Left ventricle myocardium inferior (tissue), 1 donor: ENCODE measurements around the gene BAIAP2L2. TPM values are rescaled to one million over a fixed set of nuclear protein-coding genes. Genes with fewer than 3 reads are reported as not detected.

Source experiments
- DNase-seq: peaks from one replicate; pipeline ENCODE4 v3.0.0-alpha.2; 2020
- H3K27ac ChIP-seq: fragments of 200-600 bp; replicated peaks from 2 replicates; pipeline ENCODE4 v1.8.0; 2021
- H3K27me3 ChIP-seq: fragments of 200-600 bp; 2 replicates; pipeline ENCODE4 v1.8.0; 2021; ENCODE audit warnings: low read depth
- H3K36me3 ChIP-seq: fragments of 200-600 bp; 2 replicates; pipeline ENCODE4 v1.8.0; 2021
- H3K4me1 ChIP-seq: fragments of 200-600 bp; 2 replicates; pipeline ENCODE4 v1.8.0; 2021
- H3K4me3 ChIP-seq: fragments of 200-600 bp; 2 replicates; pipeline ENCODE4 v1.8.0; 2021; ENCODE audit warnings: mild to moderate bottlenecking, moderate library complexity
- H3K9me3 ChIP-seq: fragments of 200-600 bp; replicated peaks from 2 replicates; pipeline ENCODE4 v1.8.0; 2021
- intact Hi-C: fragments of 100-400 bp; cut with micrococcal nuclease; formaldehyde crosslinking; loops from one replicate; pipeline ENCODE4 v1.11.0; 2022
- total RNA-seq: library from RNA; stranded (reverse); fragmentation: NEBNext Ultra II Directional; extraction: Animal tissue kit (Norgen Biotek cat#: 25700); gene quantifications from one replicate; pipeline ENCODE4 v1.2.1, GENCODE V29; 2021
- TF ChIP-seq, protein P1 (sequence below): fragments of 200-600 bp; IDR thresholded peaks from 2 replicates; pipeline ENCODE4 v1.8.0; 2021; ENCODE audit warnings: antibody characterized with exemption, mild to moderate bottlenecking, borderline replicate concordance
- donor health status: DM: no; HTN: yes; CAD: no; lungs with severe emphysema.

The BAIAP2L2 gene
- total RNA-seq, 1 donor from 2014 or later: 0.16 TPM

DNA sequence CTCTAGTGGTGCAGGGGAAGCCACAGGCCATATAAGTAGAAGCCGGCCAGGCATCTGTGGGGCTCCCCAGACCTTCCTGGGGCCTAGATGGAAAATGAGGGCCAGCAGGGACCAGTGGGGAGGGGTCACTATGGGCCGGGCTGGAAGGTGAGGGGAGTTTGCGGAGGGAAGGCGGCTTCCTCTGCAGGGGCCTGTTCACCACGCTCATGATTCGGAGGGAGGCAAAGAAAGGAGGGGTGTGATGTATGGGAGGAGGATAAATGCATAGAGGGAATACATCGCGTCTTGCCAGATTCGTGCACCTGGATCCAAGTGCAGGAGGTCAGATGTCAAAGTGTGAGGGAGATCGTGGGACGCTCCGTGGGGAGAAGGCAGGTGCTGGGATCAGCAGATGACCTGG lies 33.4 kb downstream of the BAIAP2L2 start:
- peaks cover 32% of the 10 kb centered on the region for H3K36me3 ChIP-seq
- H3K4me1 ChIP-seq: peaks cover 14% of the 10 kb centered on the region
- no peak for DNase-seq
- intact Hi-C loops: no loop called here
- TF ChIP-seq, protein P1, sequence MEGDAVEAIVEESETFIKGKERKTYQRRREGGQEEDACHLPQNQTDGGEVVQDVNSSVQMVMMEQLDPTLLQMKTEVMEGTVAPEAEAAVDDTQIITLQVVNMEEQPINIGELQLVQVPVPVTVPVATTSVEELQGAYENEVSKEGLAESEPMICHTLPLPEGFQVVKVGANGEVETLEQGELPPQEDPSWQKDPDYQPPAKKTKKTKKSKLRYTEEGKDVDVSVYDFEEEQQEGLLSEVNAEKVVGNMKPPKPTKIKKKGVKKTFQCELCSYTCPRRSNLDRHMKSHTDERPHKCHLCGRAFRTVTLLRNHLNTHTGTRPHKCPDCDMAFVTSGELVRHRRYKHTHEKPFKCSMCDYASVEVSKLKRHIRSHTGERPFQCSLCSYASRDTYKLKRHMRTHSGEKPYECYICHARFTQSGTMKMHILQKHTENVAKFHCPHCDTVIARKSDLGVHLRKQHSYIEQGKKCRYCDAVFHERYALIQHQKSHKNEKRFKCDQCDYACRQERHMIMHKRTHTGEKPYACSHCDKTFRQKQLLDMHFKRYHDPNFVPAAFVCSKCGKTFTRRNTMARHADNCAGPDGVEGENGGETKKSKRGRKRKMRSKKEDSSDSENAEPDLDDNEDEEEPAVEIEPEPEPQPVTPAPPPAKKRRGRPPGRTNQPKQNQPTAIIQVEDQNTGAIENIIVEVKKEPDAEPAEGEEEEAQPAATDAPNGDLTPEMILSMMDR: no peak
- no peak overlapping the region for H3K27ac ChIP-seq
- no peak overlapping the region for H3K4me3 ChIP-seq
- H3K27me3 ChIP-seq: peaks cover 7% of the 10 kb centered on the region
- no peaks in the 10 kb centered on the region for H3K9me3 ChIP-seq

DNA sequence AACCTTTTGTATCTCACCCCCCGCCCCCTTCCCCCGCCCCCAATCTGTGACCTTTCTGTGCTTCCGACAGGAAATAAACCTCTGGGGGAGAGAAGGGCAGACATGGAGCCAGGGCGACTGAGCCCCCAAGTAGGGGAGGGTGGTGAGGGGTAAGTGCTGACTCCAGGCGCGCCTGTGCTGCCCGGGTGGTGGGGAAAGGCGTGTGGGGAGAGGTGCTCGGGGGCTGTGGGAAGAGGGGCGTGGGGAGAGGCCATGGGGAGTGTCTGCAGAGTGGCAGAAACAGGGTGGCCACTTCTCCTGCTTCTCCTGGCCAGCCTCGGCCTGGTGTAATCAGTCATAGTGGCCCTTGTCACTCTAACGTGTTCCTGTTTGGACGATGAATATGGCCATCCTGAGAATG lies 34.5 kb downstream of the BAIAP2L2 start:
- H3K27ac ChIP-seq: no peak overlapping the region
- no peak overlapping the region for H3K4me3 ChIP-seq
- TF ChIP-seq, protein P1: no peak
- H3K36me3 ChIP-seq: peaks cover 43% of the 10 kb centered on the region
- peaks cover 12% of the 10 kb centered on the region for H3K4me1 ChIP-seq
- intact Hi-C loops: no loop called here
- DNase-seq: no peak
- no peaks in the 10 kb centered on the region for H3K9me3 ChIP-seq
- no peaks in the 10 kb centered on the region for H3K27me3 ChIP-seq

DNA sequence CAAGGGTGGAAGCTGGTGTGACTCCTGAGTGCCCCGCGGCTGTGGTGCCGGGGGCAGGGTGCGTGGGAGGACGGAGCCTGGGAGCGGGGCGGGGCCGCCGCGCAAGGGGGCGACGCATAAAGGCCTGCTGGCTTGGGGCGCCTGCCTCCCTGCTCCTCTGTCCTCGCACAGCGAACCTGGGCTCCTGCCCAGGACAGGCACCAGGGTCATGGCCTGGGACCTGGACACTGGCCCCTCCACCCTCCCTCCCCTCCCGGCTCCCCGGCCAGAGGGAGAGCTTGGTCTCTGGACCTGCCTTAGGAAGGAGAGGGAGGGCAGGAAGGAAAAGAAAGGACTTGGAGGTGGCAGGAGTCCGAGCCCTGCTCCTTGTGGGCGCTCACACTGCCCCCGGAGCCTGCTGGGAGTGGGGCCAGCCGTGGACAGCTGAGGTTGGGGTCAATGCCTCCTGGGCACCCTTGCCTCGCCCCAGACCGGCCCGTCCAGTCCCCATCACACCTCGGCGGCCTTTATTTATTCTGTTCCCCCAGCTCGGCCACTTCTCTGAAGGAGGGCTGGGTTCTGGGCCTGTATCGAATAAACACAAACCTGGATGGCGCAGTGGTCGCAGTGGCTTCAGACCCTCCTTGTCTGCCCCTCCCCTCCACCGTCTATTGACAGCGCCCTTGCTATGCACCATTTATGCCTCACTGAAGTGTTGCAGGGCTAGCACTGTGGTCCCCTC lies 35.2 kb downstream of the BAIAP2L2 start:
- H3K36me3 ChIP-seq: peaks cover 44% of the 10 kb centered on the region
- intact Hi-C loops: no loop called here

DNA sequence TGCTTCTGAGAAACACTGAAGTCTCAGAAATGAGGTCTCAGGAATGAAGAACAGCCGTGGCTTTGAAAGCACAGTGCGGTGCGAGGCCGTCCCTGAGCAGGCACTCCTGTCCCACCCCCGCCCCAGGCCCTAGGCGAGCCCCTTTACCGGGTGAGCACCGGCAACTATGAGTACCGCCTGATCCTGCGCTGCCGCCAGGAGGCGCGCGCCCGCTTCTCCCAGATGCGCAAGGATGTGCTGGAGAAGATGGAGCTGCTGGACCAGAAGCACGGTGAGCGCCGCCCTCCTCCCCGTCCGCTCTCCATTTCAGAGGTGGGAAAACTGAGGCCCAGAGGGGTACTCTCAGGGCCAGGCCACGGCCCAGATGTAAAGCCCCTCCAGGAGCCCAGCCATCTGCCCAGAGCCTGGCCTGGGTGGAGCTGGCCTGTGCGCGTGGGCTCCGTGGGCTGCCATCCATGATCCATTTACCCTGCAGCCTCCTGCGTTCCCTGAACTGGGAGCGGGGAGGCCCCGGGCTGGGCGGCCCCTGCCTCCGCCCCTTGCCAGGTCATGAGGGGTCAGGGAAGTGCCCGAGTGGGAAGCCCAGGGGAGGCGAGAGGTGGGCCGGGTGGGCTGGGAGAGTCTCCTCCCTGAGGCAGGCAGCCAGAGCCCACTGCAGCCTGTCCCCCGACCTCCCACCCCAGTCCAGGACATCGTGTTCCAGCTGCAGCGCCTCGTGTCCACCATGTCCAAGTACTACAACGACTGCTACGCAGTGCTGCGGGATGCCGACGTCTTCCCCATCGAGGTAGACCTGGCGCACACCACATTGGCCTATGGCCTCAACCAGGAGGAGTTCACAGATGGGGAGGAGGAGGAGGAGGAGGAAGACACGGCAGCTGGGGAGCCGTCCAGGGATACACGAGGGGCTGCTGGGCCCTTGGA lies 36.0 kb downstream of the BAIAP2L2 start:
- H3K27ac ChIP-seq: no peak overlapping the region
- H3K4me1 ChIP-seq: peaks cover 23% of the 10 kb centered on the region
- intact Hi-C loops: no loop called here
- TF ChIP-seq, protein P1: peak; percentile 42
- no peaks in the 10 kb centered on the region for H3K27me3 ChIP-seq
- no peak overlapping the region for H3K4me3 ChIP-seq
- H3K36me3 ChIP-seq: peaks cover 44% of the 10 kb centered on the region
- no peak for DNase-seq
- no peaks in the 10 kb centered on the region for H3K9me3 ChIP-seq

More for the DNA sequence above, 35.2 kb downstream of the BAIAP2L2 start:
- Histone ChIP-seq H3K27me3 (no peaks in the 10 kb centered on the region), H3K27ac (no peak overlapping the region), H3K4me1 (peaks cover 15% of the 10 kb centered on the region), H3K4me3 (no peak overlapping the region), H3K9me3 (no peaks in the 10 kb centered on the region)
- TF ChIP-seq, protein P1: no peak
- DNase-seq: no peak

DNA sequence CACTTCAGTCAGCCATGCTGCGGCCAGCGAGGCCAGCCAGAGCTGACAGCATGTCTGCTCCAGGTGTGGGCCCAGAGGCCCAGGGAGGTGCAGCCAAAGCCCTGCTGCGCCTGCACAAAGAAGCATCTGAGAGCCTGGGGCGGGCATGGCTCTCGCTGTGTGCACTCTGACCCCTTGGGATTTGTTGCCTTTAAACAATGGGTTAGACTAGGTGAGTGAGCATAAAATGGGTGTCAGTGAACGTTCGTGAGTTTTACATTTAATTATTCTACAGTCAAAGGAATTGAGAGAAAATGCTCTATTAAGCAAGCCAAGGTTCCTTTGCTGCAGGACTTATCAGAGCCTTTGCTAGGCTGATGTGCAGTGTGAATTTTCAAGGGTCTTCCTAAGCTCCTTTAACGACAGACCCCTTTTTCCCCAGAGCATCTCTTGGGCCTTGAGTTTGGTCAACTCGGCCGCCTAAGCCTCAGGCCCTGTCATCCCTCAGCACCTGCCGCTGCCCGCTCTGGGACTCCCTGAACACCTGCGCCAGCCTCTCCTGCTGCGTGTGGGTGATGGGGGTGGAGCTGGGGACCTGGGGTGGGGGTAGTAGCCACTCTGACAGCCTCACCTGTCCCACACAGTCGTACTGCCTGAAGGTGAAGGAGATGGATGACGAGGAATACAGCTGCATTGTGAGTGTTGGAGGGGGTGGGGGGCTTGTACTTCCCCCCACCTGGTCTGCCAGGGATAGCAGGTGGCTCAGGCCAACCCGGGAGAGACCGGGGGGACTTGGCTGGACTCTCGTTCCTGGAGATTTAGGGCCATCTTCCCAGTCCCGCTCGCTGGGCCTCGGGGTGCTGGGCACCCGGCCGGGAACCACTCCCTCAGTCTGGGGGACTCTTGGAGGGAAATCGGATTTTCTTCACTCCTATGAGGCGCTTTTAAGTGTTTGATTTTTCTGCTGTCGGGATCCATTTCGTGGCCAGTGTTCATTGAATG lies 37.0 kb downstream of the BAIAP2L2 start:
- Histone ChIP-seq H3K27ac (no peak overlapping the region), H3K4me1 (peaks cover 33% of the 10 kb centered on the region), H3K4me3 (no peak overlapping the region), H3K27me3 (no peaks in the 10 kb centered on the region), H3K36me3 (peaks cover 44% of the 10 kb centered on the region), H3K9me3 (no peaks in the 10 kb centered on the region)
- TF ChIP-seq, protein P1: no peak
- no peak for DNase-seq
- intact Hi-C loops: no loop called here
